Measurements from ENCODE around the gene MDN1.
"Not testable (repeated sequence)": the region's sequence is repeated elsewhere in the genome, so short reads cannot be mapped to it uniquely, and the experiment has no call there.

The MDN1 gene

GRCh38 chr6:89769572-89769971 is 50.0 kb downstream of the MDN1 start:
- no peak for DNase-seq

GRCh38 chr6:89768324-89768723 is 51.3 kb downstream of the MDN1 start:
- DNase-seq = no peak

- no peak for DNase-seq
Observed at GRCh38 chr6:89763550-89763949, 56.0 kb downstream of the MDN1 start.

GRCh38 chr6:89758830-89759229 is 60.8 kb downstream of the MDN1 start:
- no peak for DNase-seq

- DNase-seq = no peak
Observed at GRCh38 chr6:89750338-89750737, 69.3 kb downstream of the MDN1 start.

- no peak for DNase-seq
Observed at GRCh38 chr6:89749918-89750317, 69.7 kb downstream of the MDN1 start.

GRCh38 chr6:89745716-89746115 is 73.9 kb downstream of the MDN1 start:
- no peak for DNase-seq

GRCh38 chr6:89745096-89745495 is 74.5 kb downstream of the MDN1 start:
- no peak for DNase-seq

GRCh38 chr6:89736893-89737292 is 82.7 kb downstream of the MDN1 start:
- no peak for DNase-seq

GRCh38 chr6:89734526-89734925 is 85.1 kb downstream of the MDN1 start:
- DNase-seq = no peak

GRCh38 chr6:89731924-89732567 is 87.5 kb downstream of the MDN1 start:
- no peak for DNase-seq

- DNase-seq = not testable (repeated sequence)
Observed at GRCh38 chr6:89731262-89731661, 88.3 kb downstream of the MDN1 start.

GRCh38 chr6:89729818-89730217 is 89.8 kb downstream of the MDN1 start:
- no peak for DNase-seq

- DNase-seq = no peak
Observed at GRCh38 chr6:89727501-89727900, 92.1 kb downstream of the MDN1 start.

GRCh38 chr6:89724981-89725380 is 94.6 kb downstream of the MDN1 start:
- DNase-seq = no peak

- DNase-seq = no peak
Observed at GRCh38 chr6:89723046-89723445, 96.5 kb downstream of the MDN1 start.

GRCh38 chr6:89716532-89716931 is 103.1 kb downstream of the MDN1 start:
- DNase-seq = no peak

- DNase-seq = no peak
Observed at GRCh38 chr6:89711801-89712200, 107.8 kb downstream of the MDN1 start.

- DNase-seq = no peak
Observed at GRCh38 chr6:89708316-89708715, 111.3 kb downstream of the MDN1 start.

GRCh38 chr6:89707766-89708165 is 111.8 kb downstream of the MDN1 start:
- DNase-seq = no peak

GRCh38 chr6:89706121-89706520 is 113.5 kb downstream of the MDN1 start:
- DNase-seq = no peak

GRCh38 chr6:89703292-89703691 is 116.3 kb downstream of the MDN1 start:
- no peak for DNase-seq

- no peak for DNase-seq
Observed at GRCh38 chr6:89702349-89702748, 117.2 kb downstream of the MDN1 start.

GRCh38 chr6:89695667-89696066 is 123.9 kb downstream of the MDN1 start:
- no peak for DNase-seq

- DNase-seq = no peak
Observed at GRCh38 chr6:89694428-89694827, 125.2 kb downstream of the MDN1 start.

GRCh38 chr6:89693207-89693606 is 126.4 kb downstream of the MDN1 start:
- no peak for DNase-seq
